Measurements from ENCODE around the gene LRP8. TPM values are rescaled to one million over a fixed set of nuclear protein-coding genes. Genes with fewer than 3 reads are reported as not detected.

The LRP8 gene
- total RNA-seq, 1 experiment from 2014 or later: 28.6 TPM

- intact Hi-C loops (cut with micrococcal nuclease; ENCODE audit: unreplicated experiment): no loop called here
- DNase-seq (ENCODE audit: low read depth, low spot score) (no peak), ATAC-seq (no peak)
- in situ Hi-C loops (cut with HindIII; ENCODE audit: low pct_unique_long_range_greater_than_20kb, low sequenced_read_pairs): no loop called here
- Histone ChIP-seq H3K27me3 (ENCODE audit: control insufficient read depth, insufficient read depth, low read length) (peaks cover 5% of the 10 kb centered on the region; the same call in 1 of the 2 replicates), H3K4me1 (ENCODE audit: control insufficient read depth, insufficient read depth, low read length) (no peaks in the 10 kb centered on the region), H3K36me3 (ENCODE audit: control insufficient read depth, insufficient read depth, low read length) (no peaks in the 10 kb centered on the region), H3K4me3 (ENCODE audit: low read depth in 2 of 2, low read length in 2 of 2) (no peak overlapping the region), H3K9me3 (ENCODE audit: control insufficient read depth, insufficient read depth, low read depth, low read length) (no peaks in the 10 kb centered on the region), H3K27ac (ENCODE audit: low read length) (no peak overlapping the region)
- no peak for TF ChIP-seq SIN3A (IDR thresholded peaks at IDR 0.05; ENCODE audit: borderline replicate concordance, insufficient read depth, low read depth, low read length)
- TF ChIP-seq POLR2AphosphoS5 (IDR thresholded peaks at IDR 0.05; ENCODE audit: low read depth, low read length): no peak
- TF ChIP-seq REST (IDR thresholded peaks at IDR 0.05; ENCODE audit: insufficient read depth in 1 of 2, low read depth in 2 of 2, low read length in 1 of 2): no peak
- TF ChIP-seq TCF7L2 (IDR thresholded peaks at IDR 0.05; ENCODE audit: low read depth, low read length): no peak
- no peak for TF ChIP-seq CTCF (IDR thresholded peaks at IDR 0.05)
- ChIA-PET CTCF (no interaction called here), POLR2A (no interaction called here)
- BruUV-seq (replicated peaks): no TSS peak
Observed at GRCh38 chr1:53332833-53333232, 5.0 kb upstream of the LRP8 start.

GRCh38 chr1:53332186-53332564 is 4.3 kb upstream of the LRP8 start:
- H3K27ac ChIP-seq (ENCODE audit: low read length): no peak overlapping the region
- H3K4me1 ChIP-seq (ENCODE audit: control insufficient read depth, insufficient read depth, low read length): no peaks in the 10 kb centered on the region
- no peak for ATAC-seq
- no peaks in the 10 kb centered on the region for H3K9me3 ChIP-seq (ENCODE audit: control insufficient read depth, insufficient read depth, low read depth, low read length)
- in situ Hi-C loops (cut with HindIII; ENCODE audit: low pct_unique_long_range_greater_than_20kb, low sequenced_read_pairs) (no loop called here), intact Hi-C loops (cut with micrococcal nuclease; ENCODE audit: unreplicated experiment) (no loop called here)
- TF ChIP-seq TCF7L2 (IDR thresholded peaks at IDR 0.05; ENCODE audit: low read depth, low read length) (no peak), REST (IDR thresholded peaks at IDR 0.05; ENCODE audit: insufficient read depth in 1 of 2, low read depth in 2 of 2, low read length in 1 of 2) (no peak), SIN3A (IDR thresholded peaks at IDR 0.05; ENCODE audit: borderline replicate concordance, insufficient read depth, low read depth, low read length) (no peak), POLR2AphosphoS5 (IDR thresholded peaks at IDR 0.05; ENCODE audit: low read depth, low read length) (no peak)
- DNase-seq (ENCODE audit: low read depth, low spot score): no peak
- no peak overlapping the region for H3K4me3 ChIP-seq (ENCODE audit: low read depth in 2 of 2, low read length in 2 of 2)
- H3K27me3 ChIP-seq (ENCODE audit: control insufficient read depth, insufficient read depth, low read length): peaks cover 5% of the 10 kb centered on the region; the same call in 1 of the 2 replicates
- no TSS peak for BruUV-seq (replicated peaks)
- ChIA-PET CTCF (no interaction called here), POLR2A (no interaction called here)
- H3K36me3 ChIP-seq (ENCODE audit: control insufficient read depth, insufficient read depth, low read length): no peaks in the 10 kb centered on the region
